GM19452 (cell line): ENCODE data around the gene SCAMP2.
"Not testable (repeated sequence)": the region's sequence is repeated elsewhere in the genome, so short reads cannot be mapped to it uniquely, and the experiment has no call there.

ENCODE experiments used
- ATAC-seq: cut with Tn5 transposase; IDR thresholded peaks from one replicate; pipeline ENCODE4 v1.9.1; 2021; ENCODE audit not compliant: unreplicated experiment

Gene SCAMP2

DNA sequence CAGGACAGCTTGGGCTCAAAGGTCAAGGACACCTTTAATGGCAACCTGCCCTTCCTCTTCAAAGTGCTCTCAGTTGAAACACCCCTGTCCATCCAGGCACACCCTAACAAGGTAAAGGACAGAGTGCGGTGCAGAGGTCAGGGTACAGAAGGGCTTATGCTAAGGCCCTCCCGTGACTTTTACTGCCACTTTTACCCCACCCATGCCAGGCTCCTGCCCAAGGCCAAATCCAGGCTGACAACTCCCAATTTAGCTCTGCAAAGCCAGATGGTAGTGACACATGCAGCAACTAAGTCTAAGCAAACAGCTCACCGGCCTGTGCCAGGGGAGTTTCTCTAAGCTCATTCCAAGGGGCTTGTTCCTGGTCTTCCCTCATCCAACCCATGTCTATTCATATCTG lies 18.3 kb upstream of the SCAMP2 start:
- ATAC-seq, result no peak

DNA sequence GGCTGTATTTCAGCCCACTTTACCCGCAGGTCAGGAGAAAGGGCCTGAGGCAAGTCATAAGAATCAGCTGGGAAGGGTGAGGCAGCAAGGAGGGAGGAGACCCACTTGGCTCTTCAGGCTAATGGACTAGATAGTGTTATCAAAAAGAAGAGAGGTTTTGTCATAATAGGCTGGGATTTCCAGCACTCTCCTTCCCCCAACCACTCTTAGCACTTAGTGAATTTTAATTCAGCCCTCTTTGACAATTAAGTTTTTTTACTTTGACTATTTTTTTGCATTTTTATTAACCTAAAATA lies 17.4 kb upstream of the SCAMP2 start:
- no peak for ATAC-seq

DNA sequence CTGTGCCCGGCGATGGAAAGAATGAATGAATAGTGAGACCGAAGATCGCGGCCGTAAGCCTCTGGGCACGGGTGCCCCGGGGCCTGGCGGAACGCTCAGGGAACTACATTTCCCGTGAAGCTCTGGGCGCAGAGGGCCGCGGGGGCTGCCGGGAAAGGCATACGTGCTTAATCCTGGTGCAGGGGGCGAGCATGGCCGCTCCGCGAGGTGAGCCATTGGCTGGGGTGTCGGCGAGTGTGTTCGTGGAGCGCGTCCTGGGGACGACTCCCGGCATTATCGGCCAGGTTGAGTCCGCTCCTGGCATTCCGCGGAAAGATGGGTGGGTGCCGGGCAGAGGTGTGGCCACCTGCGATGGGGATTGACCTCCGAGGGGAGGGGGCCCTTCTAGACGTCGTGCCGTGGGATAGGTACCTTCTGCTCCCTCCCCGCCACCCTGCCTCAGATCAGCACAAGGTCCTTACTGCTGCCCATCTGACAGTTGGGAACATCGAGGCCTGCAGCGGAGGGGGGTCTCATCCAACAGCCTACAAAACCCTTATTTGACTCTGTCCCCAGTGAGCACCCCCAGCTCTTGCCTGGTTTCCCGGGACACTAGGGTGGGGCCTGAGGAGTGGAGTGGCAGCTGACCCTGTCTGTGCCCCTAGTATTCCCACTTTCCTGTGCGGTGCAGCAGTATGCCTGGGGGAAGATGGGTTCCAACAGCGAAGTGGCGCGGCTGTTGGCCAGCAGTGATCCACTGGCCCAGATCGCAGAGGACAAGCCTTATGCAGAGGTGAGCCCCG lies 16.9 kb upstream of the SCAMP2 start, which contains the start of gene MPI:
TSS of gene MPI (plus strand) at position 160 of the 782 bp plus-strand sequence. CDS start at position 192, 32 bp downstream.
- peak; percentile 83 for ATAC-seq

DNA sequence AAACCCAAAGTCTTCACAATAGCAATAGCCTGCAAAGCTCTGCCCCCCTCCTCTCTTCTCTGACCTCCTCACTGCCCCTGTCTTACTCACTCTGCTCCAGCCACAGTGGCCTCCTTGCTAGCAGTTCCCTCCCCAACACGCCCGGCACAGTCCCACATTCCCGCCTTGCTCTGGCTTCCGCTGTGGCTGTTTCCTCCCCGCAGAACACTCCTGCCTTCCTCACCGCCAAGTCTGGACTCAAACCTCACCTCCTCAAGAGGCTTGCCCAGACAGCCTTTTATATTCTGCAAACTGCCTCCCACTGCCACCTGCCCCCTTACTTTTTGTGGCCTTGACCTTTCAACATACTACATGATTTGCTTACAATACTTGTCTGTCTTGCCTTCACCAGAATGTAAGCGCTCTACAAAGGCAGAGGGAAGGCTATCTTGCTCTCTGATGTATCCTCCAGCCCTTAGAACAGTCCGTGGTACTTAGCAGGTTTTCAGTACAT lies 16.3 kb upstream of the SCAMP2 start:
- no peak for ATAC-seq

DNA sequence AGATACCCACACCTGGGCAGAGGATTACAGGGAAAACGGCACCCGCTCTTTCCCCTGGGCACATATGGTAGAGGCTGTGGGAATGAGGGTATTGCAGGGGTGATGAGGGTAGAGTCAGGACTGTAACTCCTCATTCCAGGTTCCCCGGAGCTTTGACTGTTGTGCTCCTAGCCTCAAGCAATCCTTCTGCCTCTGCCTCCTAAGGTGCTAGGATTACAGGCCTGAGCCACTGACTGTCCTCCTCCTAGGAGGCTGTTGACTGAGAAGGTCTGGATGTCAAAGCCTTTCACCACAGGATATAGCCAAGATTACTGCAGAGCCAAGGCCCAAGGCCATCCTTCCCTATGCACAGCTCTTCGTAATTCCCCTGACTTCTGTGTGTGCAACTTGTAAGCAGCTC lies 15.6 kb upstream of the SCAMP2 start:
- ATAC-seq, result no peak

DNA sequence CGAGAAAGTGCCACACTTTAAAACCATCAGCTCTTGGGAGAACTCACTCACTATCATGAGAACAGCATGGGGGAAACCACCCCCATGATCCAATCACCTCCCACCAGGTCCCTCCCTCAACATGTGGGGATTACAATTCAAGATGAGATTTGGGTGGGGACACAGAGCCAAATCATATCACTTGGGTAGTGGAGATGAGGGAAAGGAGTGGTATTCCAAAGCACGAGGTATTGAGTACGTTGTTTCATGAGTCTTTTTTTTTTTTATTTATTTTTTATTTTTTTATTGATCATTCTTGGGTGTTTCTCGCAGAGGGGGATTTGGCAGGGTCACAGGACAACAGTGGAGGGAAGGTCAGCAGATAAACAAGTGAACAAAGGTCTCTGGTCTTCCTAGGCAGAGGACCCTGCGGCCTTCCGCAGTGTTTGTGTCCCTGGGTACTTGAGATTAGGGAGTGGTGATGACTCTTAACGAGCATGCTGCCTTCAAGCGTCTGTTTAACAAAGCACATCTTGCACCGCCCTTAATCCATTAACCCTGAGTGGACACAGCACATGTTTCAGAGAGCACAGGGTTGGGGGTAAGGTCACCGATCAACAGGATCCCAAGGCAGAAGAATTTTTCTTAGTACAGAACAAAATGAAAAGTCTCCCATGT lies 14.5 kb upstream of the SCAMP2 start:
- ATAC-seq, result not testable (repeated sequence)

DNA sequence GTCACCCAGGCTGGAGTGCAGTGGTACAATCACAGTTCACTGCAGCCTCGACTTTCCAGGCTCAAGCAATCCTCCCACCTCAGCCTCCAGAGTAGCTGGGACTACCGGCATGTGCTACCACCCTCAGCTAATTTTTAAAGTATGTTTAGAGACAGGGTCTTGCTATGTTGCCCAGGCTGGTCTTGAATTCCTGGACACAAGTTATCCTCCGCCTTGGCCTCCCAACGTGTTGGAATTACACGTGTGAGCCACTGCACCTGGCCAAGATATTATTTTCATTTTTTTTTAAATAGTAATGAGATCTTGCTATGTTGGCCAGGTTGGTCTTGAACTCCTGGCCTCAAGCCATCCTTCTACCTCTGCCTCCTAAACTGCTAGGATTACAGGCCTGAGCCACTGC lies 12.3 kb upstream of the SCAMP2 start:
- no peak for ATAC-seq

DNA sequence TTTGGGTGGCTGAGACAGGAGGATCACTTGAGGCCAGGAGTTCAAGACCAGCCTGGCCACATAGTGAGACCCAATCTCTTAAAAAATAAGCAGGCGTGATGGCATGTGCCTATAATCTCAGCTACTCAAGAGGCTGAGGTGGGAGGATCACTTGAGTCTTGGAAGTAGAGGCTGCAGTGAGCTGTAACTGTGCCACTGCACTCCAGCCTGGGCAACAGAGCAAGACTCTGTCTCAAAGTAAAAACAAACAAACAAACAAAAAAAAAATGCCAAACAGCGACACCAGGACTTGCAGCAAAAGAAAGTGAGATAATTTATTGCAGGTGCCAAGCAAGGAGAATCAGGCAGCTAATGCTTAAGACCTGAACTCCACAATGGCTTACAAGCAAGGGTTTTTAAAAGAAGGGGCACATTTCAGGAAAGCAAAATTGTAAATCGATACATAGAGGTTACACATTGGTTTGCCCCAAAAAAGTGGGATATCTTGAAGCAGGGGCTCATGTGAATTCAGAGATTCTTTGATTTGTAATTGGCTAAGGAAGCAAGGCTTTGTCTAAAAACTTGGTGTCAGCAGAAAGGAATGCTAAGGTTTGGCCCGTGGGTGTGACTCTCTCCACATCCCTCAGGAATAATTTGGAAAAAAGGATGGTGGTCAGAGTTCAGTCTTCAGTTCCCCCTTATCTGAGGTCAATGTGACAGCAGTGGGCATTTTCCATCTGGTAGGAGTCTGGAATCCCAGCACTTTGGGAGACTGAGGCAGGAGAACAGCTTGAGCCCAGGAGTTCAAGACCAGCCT lies 11.5 kb upstream of the SCAMP2 start:
- no peak for ATAC-seq

DNA sequence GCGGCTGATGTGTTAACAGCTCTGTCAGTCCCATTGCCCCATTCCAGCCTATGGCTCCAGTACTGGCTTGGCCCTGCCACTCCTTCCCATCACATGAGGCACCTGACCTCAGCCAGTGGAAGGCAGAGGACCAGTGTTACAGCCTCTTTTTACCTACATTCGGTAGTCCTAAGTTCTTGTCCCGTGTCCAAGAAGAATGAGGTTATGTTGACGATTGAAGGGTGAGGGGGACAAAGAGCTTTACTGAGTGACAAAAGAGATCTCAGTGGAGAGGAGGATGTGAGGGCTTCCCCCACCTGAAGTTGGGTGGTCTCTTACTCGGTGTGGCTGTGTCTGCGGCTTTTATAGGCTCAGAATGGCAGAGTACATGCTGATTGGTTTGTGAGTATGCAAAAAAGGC lies 9.4 kb upstream of the SCAMP2 start:
- no peak for ATAC-seq

DNA sequence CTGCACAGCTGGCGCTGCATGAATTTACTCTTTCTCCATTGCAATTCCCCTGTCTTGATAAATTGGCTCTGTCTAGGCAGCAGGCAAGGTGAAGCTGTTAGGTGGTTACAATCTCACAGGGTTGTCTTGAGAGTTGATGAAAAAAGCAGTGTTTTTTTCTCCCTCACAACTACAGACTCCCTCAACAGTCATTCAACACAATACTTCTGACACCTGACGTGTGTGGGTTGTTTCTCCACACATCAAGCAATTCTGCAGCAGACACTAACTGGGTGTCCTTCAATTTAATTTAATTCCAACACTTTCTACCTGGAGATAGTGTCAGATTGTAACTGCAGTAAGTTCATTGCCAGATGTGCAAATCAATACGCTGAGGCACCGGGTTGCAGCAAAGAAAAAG lies 5.1 kb upstream of the SCAMP2 start:
- no peak for ATAC-seq

DNA sequence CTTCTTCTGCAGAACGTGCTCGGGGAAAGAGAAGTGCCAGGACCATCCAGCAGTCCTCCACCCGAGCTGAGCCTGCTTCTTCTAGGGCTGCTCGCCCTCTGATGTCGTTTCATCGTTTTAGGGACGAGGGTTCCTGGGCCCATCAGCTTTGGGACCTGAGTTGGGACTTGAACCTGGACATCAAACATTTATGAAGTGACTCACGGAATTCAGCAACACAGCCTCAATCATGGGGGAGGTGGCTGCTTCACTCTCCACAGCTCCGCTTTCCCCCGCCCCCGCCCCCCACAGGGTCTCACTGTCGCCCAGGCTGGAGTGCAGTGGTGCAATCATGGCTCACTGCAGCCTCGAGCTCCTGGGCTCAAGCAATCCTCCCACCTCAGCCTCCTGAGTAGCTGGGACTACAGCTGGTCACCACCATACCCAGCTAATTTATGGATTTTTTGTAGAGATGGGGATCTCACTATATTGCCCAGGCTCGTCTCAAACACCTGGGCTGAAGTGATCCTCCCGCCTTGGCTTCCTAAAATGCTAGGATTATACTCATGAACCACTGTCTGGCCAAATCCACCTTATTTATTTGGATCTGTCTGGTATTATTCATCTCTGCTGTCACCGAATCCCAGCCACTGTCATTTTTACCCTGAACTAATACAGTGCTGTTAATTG lies 725 bp upstream of the SCAMP2 start:
- no peak for ATAC-seq

DNA sequence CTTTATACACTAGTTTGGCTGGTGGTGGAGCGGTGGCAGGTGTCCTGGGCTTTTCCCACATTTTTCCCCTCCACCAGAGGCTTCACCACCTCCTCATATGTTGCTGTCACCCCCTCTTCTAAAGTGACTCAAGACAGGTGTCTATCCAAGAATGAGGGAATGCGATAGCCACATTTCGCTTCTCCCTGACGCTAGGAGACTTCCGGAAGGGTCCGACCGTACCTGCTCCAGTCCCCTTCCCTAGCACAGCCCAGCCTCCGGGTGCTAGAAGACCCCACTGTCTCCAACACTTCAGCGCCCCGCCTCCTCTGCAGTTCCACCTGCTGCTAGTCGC lies 496 bp downstream of the SCAMP2 start:
- ATAC-seq, result no peak

DNA sequence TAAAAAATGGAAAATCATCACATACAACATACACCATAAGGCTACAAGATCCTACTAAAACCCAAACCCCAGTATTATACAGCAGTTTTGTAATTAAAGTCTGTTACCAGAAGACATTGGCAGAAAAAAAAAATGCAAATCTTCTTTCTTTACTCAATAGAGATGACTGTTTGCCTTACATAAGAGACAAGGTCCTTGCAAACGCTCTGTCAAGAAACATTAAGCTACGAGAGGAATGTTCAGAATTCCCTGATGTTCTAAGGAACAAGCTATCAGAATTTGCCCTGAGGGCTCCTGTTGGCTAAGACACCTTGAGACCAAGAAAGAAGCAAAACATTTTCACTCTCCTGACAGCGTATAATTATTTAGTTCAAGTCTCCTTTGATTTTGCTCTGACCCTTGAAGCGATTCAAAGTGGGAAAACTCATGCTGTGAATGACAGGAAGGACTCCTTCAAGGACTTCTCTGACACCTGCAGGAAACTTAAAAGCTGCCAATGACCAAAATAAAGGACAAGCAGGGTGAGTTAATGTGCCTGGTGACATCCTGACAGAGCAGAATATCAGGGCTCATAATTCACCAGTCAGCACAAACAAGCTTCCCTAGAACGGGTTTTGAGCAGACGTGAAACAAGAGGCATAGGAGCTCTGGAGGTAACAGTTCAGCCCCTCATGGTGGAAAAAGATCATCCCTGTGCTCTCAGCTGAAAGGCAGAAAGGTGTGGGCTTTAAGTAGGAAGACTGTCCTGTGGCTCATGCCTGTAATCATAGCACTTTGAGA lies 2.5 kb downstream of the SCAMP2 start:
- no peak for ATAC-seq

DNA sequence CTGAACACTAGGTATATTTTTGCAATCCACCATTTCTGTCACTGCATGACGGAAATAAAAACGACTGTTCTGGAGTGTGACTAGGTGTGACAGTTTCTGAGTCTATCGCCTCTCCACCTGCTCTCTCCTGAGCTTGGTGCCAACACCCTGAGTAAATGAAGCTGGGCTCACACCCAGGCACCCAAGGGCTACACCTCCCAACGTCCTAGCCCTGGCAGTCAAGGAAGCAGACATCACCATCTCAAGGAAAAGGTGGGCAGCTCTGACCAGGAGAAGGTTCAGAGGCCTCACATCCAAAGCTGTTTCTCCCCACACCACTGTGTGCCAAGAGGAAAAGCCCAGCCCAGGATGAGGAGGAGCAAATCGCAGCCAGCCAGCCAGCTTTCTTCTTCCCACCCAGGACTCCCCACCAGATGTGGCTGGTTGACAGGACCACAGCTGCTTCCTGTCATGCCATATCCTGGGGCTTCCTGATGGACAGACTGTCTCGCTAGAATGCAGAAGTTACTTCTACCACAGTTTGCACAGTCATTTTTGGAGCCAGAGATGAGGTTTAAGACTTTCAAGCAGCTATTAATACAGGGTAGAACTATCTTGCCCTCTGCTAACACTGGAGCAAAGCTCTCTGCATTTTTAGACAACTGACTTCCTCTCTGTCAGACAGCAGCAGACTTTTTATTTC lies 3.3 kb downstream of the SCAMP2 start:
- ATAC-seq, result peak; percentile 55

DNA sequence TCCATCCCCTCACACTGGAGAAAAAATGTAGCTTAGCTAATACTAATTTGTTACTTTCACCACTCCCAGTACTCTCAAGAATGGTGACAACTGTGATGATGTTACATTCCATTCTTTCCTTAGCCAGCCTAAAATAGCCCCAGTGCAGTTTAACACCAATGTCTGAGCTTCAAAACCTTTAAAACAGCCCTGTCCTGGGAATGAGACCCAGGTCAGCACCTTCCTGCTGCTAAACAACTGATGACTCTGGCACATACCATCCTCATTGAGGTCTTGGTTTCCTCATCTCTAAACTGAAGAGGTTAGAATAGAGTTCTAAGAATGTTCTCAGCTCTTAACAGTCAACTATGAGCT lies 3.8 kb downstream of the SCAMP2 start:
- ATAC-seq, result no peak

DNA sequence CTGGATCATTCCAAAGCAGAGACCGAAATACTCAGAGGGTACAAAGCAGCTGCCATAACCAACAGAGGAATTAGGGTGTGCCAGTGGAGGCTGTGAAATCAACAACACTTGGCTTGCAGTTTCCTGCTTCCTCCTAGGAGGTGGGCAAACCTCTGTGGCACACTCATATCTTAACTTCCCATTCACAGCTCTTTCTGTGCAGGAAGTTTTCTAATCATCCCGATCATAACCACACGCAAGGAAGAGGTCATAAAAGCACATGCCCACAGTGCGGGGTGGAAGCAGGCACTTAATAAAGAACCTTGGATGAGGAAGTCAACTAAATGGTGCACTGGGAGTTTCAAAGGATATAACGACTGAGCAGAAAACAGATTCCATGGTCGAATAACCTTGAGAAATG lies 5.1 kb downstream of the SCAMP2 start:
- ATAC-seq, result no peak

DNA sequence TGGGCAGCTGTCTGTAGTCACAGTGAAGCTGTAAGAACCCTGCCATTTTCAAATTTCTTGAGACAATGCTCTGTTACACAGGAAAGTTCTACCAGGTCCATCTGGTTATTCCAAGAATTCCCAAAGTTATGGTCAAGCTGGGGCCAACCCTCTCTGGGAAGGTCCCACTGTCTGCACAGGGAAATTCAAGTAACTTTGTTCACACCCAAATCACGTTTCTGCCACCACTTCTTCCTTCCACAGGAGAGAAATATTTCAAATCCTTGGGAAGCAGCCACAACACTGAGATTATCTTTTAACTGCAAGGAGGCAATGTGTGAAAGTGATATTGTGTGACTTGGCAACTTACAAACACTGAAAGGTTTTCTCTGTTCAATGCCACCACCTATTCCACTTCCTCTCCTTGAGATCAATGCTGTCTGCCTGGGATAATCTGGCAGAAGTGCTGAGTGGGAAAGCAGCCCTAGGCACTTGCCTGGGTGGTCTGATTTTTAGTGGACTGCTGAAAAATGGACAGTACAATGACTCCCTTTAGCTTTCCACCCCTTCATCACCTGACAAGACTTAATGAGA lies 5.6 kb downstream of the SCAMP2 start:
- ATAC-seq, result no peak

DNA sequence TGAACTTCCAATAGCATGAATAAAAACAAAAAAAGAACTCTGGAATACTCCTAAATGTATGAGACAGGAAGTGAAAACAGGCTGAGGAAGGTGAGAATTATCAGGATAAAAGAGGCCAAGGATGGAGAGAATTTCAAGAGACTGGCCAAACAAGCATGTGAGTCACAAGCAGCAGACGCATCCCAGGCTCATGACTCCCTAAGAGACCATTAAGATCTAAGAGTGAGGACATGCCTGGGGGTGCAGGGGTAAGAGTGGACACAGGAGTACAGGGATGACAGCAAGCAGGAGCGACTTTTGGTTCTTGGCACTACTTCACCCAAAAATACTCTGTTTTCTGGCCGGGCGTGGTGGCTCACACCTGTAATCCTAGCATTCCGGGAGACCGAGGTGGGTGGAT lies 7.1 kb downstream of the SCAMP2 start:
- ATAC-seq, result no peak

DNA sequence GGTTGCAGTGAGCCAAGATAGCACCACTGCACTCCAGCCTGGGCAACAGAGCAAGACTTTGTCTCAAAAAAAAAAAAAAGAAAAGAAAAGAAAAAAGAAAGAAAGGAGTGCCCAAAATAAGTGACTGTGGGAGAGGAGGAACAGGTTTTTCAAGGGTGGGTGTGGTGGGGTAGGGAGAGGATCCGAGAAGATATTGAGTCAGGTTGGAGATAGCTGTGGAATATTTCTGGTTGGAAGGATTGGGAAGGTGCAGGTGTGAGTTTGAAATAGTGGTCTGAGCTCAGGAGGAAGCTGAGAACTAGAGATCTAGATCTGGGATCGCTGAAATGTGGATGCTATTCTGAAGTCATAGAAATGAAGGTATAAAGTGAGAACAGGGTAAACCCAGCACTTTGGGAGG lies 7.8 kb downstream of the SCAMP2 start:
- no peak for ATAC-seq

DNA sequence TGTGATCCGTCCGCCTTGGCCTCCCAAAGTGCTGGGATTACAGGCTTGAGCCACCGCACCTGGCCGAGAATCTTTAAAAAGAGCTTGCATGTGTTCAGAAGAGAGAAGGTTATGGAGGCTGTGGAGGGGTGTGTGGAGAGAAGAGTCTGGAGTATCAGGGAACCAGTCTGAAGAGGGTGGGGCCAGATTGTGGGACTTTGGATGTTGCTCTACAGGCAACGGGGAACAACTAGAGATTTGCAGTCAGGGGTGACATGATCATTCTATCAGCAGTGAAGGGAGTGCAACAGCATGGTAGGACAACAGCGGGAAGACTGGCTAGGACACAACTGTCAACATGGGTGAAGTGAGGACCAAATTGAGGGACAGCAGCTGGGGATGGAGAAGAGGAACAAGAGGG lies 8.9 kb downstream of the SCAMP2 start:
- ATAC-seq, result no peak
